ENCODE data around the gene KLHL26.

- TF ChIP-seq, protein P1, sequence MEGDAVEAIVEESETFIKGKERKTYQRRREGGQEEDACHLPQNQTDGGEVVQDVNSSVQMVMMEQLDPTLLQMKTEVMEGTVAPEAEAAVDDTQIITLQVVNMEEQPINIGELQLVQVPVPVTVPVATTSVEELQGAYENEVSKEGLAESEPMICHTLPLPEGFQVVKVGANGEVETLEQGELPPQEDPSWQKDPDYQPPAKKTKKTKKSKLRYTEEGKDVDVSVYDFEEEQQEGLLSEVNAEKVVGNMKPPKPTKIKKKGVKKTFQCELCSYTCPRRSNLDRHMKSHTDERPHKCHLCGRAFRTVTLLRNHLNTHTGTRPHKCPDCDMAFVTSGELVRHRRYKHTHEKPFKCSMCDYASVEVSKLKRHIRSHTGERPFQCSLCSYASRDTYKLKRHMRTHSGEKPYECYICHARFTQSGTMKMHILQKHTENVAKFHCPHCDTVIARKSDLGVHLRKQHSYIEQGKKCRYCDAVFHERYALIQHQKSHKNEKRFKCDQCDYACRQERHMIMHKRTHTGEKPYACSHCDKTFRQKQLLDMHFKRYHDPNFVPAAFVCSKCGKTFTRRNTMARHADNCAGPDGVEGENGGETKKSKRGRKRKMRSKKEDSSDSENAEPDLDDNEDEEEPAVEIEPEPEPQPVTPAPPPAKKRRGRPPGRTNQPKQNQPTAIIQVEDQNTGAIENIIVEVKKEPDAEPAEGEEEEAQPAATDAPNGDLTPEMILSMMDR (IDR thresholded peaks at IDR 0.05), result no peak
- TF ChIP-seq POLR2AphosphoS5 (IDR thresholded peaks at IDR 0.05), result peak in 1 of 3 donors; percentile 1
- TF ChIP-seq POLR2A (IDR thresholded peaks at IDR 0.05), result no peak
Observed at GRCh38 chr19:18674616-18675015, 37.8 kb downstream of the KLHL26 start.
